Uterus (tissue), 4 donors: ENCODE measurements around the gene ANKRD40. TPM values are rescaled to one million over a fixed set of nuclear protein-coding genes. Genes with fewer than 3 reads are reported as not detected.

Experiments
- DNase-seq, 2 donors: peaks; one replicate each; pipeline ENCODE4 v3.0.0-alpha.2; 2019 to 2020
- H3K27ac ChIP-seq, 2 donors: fragments of 200-600 bp; sonication (generic); 1 replicate in 1 of 2; 2 replicates in 1 of 2; pipeline ENCODE4 v1.5.1; 2016 to 2018
- H3K27me3 ChIP-seq, 2 donors: fragments of 200-600 bp; sonication (generic); one replicate each; pipeline ENCODE4 v1.5.1; 2018 to 2019; ENCODE audit warnings: control low read depth in 1 of 2
- H3K36me3 ChIP-seq, 2 donors: fragments of 200-600 bp; sonication (generic); one replicate each; pipeline ENCODE4 v1.5.1; 2019; ENCODE audit warnings: control low read depth in 1 of 2
- H3K4me1 ChIP-seq, 2 donors: fragments of 200-600 bp; sonication (generic); one replicate each; pipeline ENCODE4 v1.5.1; 2018 to 2019; ENCODE audit warnings: control low read depth in 1 of 2
- H3K4me3 ChIP-seq, 2 donors: fragments of 200-600 bp; sonication (generic); 1 replicate in 1 of 2; 2 replicates in 1 of 2; pipeline ENCODE4 v1.5.1; 2018 to 2019; ENCODE audit warnings: mild to moderate bottlenecking in 1 of 2
- H3K9me3 ChIP-seq, 2 donors: fragments of 200-600 bp; sonication (generic); one replicate each; pipeline ENCODE4 v1.5.1; 2019; ENCODE audit warnings: control low read depth in 1 of 2
- CTCF ChIP-seq, 4 experiments: fragments of 200-600 bp in 2 of 4; fragments of 450-650 bp in 2 of 4; sonication (generic) in 2 of 4; IDR thresholded peaks; one replicate each; pipeline ENCODE4 v1.5.1; 2016 to 2019; ENCODE audit warnings: antibody characterized with exemption in 4 of 4, mild to moderate bottlenecking in 2 of 4, moderate library complexity in 1 of 4
- POLR2A ChIP-seq, 2 donors: fragments of 450-650 bp; IDR thresholded peaks; one replicate each; pipeline ENCODE4 v1.6.1; 2016; ENCODE audit warnings: antibody characterized with exemption in 2 of 2, mild to moderate bottlenecking in 1 of 2, moderate library complexity in 1 of 2
- intact Hi-C: fragments of 100-400 bp; cut with DNase I; formaldehyde crosslinking; loops from one replicate; pipeline ENCODE4 v1.15.1; 2023; ENCODE audit warnings: low total_unique reads
- total RNA-seq, 4 donors: library from RNA; depleted of rRNA in 3 of 4; stranded (reverse); fragments of >200 nt in 3 of 4; gene quantifications; one replicate each; pipeline versions ENCODE4 v1.1.0 to v1.2.4, GENCODE V29; 2014 to 2023
- donor health status: DM: yes; HTN: yes; CAD: no.

Gene ANKRD40
- total RNA-seq, 4 donors from 2014 or later, result 15.0 to 58.0 (median 31.3) TPM

- Histone ChIP-seq H3K27ac (no peak overlapping the region), H3K9me3 (no peaks in the 10 kb centered on the region), H3K36me3 (no peaks in the 10 kb centered on the region), H3K27me3 (no peaks in the 10 kb centered on the region), H3K4me1 (no peaks in the 10 kb centered on the region), H3K4me3 (no peak overlapping the region)
- no peak for DNase-seq
- intact Hi-C loops, result no loop called here
- no peak for TF ChIP-seq POLR2A (IDR thresholded peaks at IDR 0.05)
- no peak for TF ChIP-seq CTCF (IDR thresholded peaks at IDR 0.05)
These were observed 39.5 kb downstream of the ANKRD40 start for GRCh38 chr17:50668025-50668837.

- H3K36me3 ChIP-seq, result no peaks in the 10 kb centered on the region
- no peaks in the 10 kb centered on the region for H3K4me1 ChIP-seq
- H3K9me3 ChIP-seq, result no peaks in the 10 kb centered on the region
- H3K4me3 ChIP-seq, result no peak overlapping the region
- DNase-seq, result no peak
- H3K27ac ChIP-seq, result no peak overlapping the region
- no peak for TF ChIP-seq CTCF (IDR thresholded peaks at IDR 0.05)
- TF ChIP-seq POLR2A (IDR thresholded peaks at IDR 0.05), result no peak
- intact Hi-C loops, result no loop called here
- no peaks in the 10 kb centered on the region for H3K27me3 ChIP-seq
These were observed 40.3 kb downstream of the ANKRD40 start for GRCh38 chr17:50667259-50668024.

GRCh38 chr17:50666316-50666715, 41.4 kb downstream of the ANKRD40 start:
- intact Hi-C loops, result no loop called here

GRCh38 chr17:50665838-50666237, 41.9 kb downstream of the ANKRD40 start:
- no peak overlapping the region for H3K27ac ChIP-seq
- no peaks in the 10 kb centered on the region for H3K27me3 ChIP-seq
- intact Hi-C loops, result no loop called here
- H3K4me3 ChIP-seq, result no peak overlapping the region
- no peak for DNase-seq
- TF ChIP-seq CTCF (IDR thresholded peaks at IDR 0.05), result no peak
- TF ChIP-seq POLR2A (IDR thresholded peaks at IDR 0.05), result no peak
- no peaks in the 10 kb centered on the region for H3K9me3 ChIP-seq
- no peaks in the 10 kb centered on the region for H3K36me3 ChIP-seq
- no peaks in the 10 kb centered on the region for H3K4me1 ChIP-seq

More at GRCh38 chr17:50666316-50666715, 41.4 kb downstream of the ANKRD40 start:
- Histone ChIP-seq H3K36me3 (no peaks in the 10 kb centered on the region), H3K4me3 (no peak overlapping the region), H3K27ac (no peak overlapping the region), H3K9me3 (no peaks in the 10 kb centered on the region), H3K4me1 (no peaks in the 10 kb centered on the region), H3K27me3 (no peaks in the 10 kb centered on the region)
- no peak for TF ChIP-seq CTCF (IDR thresholded peaks at IDR 0.05)
- no peak for TF ChIP-seq POLR2A (IDR thresholded peaks at IDR 0.05)
- DNase-seq, result no peak
